HG03139 (cell line): ENCODE data around the gene CPLX3.
A peak's percentile ranks its signal among the peaks of the same experiment; 100 is the strongest.

ENCODE experiments used
- ATAC-seq: cut with Tn5 transposase; IDR thresholded peaks from one replicate; pipeline ENCODE4 v1.9.1; 2021; ENCODE audit not compliant: unreplicated experiment

CPLX3 gene

DNA sequence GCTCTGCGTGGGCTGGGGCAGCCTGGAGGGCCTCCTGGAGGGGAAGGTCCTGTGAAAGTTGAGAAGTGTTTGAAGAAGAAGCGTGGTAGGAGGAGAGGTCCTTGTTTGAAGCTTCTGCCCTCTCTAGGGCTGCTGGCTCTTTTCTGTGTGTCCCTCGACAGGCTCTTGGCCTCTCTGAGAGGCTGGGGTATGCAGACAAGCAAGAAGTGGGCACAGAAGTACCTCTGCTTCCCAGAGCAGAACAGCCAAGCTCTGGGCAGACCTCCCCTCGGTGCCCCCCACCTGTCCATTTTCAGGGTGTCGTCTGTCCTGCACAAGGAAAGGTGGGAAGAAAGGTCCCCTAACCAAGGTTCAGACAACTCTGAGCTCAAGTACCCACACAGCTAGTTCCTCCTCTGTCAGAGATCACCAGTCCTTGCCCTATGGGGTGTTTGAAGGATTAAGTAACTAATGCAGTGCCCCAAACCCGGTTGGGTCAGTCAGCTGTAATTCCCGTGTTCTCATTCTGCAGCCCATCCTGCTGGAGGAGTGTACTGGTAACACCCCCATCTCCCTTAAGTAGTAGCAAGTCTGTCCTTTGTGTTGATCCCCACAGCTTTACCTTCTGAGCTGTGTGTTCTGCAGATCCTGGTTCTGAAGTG lies 38.3 kb upstream of the CPLX3 start:
- ATAC-seq = peak; percentile 1

DNA sequence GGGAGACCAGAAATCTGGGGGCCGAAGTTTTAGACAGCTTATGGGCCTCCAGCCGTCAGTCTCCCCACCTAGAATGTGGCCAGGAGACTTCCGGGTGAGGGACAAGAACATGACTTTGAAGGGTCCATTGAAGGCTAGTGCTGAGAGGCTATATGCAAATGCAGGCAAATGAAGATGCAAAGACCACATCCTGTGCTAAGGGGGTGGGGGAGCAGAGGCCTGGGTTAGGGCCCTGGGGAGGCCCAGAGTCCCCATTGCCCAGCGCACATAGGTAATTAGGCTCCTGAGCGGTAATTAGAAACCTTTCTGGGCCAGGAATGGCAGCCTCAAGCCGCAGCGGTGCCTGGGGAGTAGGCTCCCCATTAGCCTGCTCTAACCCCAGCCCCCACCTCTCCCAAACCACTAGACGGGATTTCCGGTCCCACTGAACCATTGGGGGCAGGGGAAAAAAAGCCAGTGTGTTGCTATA lies 37.7 kb upstream of the CPLX3 start:
- ATAC-seq = peak; percentile 30

DNA sequence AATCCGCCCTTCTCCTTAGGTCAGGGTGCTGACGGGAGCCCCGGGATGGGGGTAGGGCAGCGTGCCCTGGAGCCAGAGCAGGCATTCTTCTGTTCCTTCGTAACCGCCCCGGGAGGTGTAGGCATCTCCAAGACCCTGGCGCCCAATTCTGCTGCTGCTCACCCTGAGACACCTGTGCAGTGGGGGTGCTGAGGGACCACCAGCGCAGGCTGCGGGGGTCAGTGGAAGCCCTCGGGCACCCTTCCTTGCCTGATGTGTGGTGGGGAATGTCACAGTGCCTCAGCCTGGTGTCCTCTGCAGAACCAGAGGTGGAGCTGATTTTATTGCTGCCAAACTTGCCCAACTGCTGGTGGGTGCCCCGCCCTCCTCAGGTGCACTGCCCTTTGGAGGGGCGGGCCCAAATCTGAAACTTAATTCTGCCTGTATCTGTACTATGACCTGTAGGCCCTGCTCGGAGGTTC lies 37.2 kb upstream of the CPLX3 start:
- ATAC-seq = no peak

DNA sequence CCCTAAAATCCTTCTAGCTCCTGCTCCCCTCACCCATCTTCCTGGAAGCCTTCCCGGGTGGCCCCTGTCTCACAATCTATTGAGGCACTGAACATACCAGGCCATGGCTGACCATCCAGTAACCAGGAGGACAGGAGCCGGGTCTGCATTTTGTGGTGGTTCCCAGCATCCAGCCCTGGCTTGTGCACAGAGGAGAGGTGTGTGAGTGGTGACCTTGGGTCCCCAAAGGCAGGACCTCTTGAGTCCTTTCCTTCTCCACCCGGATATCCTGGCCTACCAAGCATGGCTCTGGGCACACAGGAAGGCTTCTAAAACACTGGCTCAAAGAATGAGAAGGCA lies 36.7 kb upstream of the CPLX3 start:
- ATAC-seq = no peak

DNA sequence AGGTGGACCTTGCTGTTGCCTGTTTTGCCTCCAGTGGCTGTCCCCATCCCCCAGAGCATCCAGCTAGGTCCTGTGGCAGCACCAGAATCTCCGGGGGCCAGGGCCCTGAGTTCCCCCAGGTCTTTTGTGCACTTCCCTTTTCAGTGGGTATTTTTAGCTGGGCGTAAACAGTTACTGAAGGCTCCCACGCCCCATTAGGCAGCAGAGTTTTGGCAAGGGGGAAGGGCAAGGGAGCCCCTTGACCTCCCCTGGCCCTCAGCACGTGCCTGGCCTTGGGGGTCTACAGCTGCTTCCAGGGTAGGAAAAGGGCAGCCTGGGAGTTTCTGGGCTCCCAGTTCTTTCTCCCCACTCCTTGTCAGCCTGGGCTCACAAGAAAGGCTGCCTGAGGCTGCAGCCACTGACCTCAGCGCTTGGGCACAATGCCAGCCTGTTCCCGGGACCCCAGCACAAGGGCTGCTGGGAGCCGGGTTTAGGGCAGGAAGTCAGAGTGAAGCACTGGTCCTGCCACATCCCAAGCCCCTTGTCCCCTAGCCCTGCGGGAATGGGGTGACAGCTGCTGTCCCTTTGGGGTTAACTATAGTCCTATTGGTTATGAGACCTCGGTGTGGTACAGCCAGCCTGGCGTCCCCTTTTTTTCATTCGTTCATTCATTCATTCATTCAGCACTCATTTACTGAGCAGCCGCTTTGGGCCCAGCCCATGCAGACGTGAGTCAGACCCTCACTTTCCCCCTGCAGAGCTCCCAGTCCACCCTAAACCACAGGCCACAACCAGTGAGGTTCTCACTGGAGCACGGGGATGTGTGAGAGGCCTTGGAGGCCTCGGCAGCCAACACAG lies 36.1 kb upstream of the CPLX3 start:
- ATAC-seq = no peak

DNA sequence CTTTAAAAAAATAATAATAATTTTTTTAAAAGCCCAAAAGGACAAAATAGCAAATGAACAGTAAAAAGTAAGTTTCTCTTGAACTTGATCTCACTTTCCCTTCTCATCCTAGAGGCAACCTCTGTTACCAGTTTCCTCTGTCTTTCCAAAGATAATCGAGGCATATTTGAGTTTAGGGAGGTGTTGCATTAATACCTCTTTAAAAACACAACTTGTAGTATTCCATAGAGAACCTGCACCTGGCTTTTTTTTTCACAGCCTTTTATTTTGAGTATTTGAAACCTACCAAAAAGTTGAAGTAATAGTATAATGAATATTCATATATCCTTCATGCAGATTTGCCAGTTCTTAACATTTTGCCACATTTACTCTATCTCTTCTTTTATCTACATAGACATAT lies 35.4 kb upstream of the CPLX3 start:
- ATAC-seq = no peak

DNA sequence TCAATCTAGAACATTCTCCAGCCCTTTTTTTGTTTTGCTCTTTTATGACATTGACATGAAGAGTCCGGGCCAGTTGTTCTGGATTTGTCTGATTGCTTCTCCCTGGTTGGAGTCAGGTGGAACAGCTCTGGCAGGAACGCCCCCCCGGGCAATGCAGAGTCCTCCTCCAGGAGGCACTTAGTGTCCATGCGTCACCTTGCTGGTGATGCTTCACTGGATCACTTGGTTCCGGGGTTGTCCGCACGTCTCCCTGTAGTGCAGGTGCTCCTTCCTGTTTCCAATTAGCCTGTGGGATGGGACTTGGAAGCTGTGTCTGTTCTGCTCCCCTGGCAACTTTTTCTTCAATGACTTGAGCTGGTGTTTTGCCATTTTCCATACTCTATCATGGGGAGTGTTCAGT lies 34.8 kb upstream of the CPLX3 start:
- ATAC-seq = no peak

DNA sequence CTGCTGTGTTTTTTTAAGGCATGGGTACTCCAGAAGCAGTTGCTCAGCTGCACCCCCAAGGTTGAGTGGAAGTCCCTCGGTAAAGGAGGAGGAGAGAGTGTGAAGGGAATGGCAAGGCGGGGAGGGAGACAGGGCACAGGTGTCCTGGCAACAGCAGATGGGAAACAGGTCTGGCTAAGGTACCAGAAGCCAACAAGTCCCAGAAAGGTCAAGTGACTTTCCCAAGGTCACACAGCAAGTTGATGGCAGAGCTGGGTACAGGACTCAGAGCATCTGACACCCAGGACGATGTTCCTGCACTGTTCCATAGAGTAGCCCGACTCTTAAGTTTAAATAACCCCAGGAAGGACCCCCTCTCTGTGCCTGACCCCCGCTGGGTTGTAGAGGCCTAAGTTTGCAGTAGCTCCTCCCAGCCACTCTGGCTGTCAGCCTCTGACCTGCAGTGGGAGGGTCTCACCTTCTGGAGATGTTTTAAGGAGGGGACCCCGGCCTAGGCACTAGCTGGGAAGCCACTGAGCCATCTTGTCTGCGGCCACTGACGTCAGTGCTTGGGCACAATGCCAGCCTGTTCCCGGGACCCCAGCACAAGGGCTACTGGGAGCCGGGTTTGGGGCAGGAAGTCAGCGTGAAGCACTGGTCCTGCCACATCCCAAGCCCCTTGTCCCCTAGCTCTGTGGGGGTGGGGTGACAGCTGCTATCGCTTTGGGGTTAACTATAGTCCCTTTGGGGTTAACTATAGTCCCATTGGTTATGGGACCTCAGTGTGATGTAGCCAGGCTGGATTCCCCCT lies 34.0 kb upstream of the CPLX3 start:
- no peak for ATAC-seq

DNA sequence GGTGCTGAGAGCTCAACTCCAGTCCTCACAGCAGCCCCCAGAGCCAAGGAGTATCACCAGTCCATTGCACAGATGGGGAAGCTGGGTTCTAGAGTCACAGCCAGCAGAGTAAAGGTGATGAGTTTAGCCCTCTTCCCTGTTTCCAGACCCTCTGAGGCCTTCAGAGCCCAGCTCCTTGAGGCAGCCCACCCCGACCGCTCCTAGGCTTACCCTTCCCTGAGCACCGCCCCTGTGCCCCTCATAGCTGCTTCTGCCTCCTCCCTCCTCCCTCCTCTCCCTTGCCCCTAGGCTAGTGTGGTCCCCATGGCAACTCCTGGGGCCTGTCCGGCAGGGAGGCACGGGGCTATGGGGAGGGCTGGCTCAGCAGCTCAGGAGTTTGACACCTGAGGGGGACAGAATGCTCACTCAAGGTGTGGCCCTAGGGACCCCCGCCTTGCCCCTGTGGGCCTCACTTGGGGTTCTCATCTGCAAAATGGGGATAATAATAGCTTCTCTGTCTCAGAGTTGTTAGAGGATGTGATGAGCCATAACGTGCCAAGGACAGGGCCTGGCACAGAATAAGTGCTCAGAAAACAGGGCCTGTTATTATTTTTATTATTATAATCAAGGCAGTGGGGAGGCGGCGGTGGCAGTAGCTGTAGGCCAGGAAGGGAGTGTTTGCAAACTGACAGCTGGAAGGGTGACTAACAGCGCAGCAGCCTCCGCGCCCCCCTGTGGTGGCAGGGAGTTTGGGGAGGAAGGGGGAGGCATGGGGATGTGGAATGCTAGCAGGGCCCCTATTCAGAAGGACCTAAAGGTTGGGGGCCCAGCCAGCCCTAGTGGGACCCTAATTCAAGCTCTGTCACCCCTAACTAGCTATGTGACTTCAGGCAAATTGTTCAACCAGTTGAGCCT lies 33.0 kb upstream of the CPLX3 start:
- ATAC-seq = no peak

DNA sequence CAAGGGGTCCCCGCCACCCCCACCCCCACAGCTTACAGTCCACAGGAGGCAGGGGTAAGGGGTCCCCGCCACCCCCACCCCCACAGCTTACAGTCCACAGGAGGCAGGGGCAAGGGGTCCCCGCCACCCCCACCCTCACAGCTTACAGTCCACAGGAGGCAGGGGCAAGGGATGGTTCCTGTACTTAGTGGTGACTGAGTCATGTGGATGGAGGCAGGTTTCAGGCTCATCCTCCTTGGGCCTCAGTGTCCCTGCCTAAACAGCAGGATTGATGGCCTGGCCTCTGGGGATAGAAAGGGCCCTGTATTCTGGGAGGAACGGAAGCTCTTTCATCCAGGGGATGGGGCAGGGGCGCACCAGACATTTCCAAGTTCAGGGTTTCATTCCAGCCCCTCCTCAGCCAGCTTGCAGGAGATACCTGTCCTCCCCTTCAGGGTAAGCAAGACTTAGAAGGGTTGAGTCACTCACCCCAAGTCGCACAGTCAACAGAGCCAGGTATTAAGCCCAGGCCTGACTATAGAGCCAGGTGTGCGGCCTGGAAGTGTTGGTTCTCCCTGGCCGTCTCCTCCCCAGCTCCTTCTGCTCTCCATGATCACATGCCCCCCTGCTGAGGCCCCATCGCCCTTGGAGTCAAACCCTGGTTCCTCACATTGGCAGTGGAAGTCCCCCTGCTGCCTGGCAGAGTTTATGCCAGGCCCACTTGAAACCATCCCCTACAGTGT lies 32.0 kb upstream of the CPLX3 start:
- ATAC-seq = no peak

DNA sequence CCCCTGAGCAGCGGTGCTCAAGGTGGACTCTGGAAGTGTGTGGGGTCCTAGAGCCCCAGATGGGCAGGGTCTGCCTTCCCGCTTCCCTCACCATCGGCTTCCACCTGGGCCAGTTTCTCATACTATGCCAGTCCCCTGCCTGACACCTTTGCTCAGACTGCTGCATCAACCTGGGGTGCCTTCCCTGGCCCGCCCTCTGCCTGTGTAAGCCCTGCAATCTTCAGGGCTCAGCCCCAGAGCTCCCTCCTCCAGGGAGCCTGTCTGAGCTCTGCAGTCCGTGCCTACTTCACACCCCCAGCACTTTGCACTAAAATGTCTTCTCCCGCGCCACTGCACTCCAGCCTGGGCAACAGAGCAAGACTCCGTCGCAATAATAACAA lies 31.5 kb upstream of the CPLX3 start:
- ATAC-seq = no peak

DNA sequence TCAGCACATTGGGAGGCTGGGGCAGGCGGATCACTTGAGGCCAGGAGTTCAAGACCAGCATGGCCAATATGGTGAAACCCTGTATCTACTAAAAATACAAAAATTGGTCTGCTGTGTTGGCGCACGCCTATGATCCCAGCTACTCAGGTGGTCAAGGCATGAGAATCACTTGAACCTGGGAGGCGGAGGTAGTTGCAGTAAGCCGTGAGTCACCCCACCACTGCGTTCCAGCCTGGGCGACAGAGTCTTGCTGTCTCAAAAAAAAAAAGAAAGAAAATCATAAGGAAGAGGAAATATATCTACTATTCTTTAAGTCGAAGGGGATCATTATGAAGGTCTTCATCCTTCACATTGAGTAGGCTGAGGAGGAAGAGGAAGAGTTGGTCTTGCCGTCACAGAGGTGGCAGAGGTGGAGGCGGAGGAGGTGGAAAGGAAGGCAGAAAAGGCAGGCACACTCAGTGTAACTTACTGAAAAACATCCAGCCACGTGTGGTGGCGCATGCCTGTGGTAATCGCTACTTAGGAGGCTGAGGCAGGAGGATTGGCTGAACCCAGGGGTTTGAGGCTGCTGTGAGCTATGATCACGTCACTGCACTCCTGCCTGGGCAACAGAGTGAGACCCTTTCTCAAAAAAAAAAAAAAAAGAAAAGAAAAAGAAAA lies 30.3 kb upstream of the CPLX3 start:
- no peak for ATAC-seq

DNA sequence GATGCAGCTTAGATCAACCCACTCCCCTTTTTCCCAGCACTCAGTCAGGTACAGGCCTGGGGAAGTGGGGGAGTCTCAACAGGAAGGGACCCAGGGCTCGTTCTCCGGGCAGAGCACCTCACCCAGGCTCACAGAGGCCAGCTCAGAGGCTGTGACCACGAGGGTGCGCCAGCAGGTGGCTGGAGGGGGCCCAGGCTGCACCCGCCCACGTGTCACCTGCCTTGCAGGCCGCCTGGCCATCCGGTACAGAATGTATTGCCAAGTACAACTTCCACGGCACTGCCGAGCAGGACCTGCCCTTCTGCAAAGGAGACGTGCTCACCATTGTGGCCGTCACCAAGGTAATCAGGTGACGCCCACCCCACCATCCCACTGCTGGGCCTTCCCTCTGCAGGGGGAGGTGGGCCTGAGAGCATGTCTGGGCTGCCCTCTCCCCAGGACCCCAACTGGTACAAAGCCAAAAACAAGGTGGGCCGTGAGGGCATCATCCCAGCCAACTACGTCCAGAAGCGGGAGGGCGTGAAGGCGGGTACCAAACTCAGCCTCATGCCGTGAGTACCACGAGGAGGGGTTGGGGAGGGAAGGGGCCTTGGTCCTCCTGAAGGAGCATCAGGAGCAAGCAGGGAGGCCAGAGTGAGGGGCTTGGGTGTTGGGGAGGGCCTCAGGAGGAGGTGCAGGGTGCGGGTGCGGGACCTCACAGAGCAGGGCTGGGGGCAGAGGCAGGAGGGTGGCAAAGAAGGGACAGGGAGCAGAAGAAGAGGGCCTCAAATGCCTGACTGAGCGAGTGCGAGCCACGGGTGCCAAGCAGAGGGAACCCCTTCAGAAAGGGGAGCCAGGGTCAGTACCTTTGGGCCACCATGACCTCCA lies 27.8 kb upstream of the CPLX3 start:
- ATAC-seq = no peak

DNA sequence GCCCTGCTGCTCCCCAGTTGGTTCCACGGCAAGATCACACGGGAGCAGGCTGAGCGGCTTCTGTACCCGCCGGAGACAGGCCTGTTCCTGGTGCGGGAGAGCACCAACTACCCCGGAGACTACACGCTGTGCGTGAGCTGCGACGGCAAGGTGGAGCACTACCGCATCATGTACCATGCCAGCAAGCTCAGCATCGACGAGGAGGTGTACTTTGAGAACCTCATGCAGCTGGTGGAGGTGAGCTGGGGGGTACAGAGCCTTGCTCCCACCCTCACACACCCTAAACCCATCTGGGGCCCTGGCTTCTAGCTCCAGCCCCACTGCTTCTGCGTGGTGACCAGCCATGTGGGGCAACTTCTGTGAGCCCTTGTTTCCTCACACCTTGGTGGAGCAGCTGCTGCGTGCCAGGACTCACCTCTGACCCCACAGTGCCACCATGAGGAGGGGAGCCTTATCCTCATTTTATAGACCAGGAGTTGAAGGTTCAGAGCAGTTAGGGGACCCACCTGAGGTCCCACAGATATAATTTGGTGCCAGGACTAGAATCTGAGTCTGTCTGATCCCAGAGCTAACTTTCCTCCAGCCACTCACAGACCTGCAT lies 27.1 kb upstream of the CPLX3 start:
- no peak for ATAC-seq

DNA sequence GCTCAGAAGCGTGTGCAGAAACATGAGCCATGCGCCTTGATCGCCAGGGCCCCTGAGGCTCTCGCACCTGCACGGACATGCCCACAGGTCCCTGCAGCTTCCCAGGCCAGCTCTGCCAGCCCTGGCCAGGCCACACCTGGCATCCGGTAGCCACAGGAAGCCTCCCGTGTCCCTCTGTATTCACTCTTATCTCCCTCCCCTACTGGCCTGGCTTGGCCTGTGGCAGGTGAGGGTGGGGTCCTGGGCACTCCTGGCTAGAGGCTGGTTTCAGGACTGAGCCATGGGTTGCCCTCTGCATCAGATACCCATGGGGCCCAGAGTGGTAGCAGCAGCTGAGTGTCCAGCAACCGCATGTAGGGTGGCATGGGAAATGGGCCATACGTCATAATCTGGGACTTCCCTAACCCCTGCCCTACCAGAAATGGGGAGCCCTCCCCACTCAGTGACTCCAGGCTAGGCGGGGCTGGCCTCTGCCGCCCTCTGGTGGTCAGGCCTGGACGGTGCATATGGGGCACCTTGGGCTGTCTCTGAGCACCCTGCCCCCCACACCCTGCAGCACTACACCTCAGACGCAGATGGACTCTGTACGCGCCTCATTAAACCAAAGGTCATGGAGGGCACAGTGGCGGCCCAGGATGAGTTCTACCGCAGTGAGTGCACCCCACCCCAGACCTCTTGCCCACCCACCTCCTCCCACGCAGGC lies 26.4 kb upstream of the CPLX3 start:
- no peak for ATAC-seq

DNA sequence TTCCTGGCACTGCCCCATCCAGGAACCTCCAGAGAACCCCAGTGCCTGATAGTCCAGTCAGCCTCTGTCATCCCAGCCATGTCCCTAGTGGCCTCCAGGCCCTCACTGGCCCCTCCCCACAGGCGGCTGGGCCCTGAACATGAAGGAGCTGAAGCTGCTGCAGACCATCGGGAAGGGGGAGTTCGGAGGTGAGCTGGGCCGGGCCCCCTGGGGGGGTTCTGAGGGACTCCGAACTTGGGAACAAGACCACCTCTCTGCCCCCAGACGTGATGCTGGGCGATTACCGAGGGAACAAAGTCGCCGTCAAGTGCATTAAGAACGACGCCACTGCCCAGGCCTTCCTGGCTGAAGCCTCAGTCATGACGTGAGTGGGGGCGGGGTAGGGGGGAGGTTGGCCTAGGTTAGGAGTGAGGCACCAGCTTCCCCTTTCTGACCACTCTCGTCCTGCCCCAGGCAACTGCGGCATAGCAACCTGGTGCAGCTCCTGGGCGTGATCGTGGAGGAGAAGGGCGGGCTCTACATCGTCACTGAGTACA lies 25.8 kb upstream of the CPLX3 start:
- no peak for ATAC-seq

DNA sequence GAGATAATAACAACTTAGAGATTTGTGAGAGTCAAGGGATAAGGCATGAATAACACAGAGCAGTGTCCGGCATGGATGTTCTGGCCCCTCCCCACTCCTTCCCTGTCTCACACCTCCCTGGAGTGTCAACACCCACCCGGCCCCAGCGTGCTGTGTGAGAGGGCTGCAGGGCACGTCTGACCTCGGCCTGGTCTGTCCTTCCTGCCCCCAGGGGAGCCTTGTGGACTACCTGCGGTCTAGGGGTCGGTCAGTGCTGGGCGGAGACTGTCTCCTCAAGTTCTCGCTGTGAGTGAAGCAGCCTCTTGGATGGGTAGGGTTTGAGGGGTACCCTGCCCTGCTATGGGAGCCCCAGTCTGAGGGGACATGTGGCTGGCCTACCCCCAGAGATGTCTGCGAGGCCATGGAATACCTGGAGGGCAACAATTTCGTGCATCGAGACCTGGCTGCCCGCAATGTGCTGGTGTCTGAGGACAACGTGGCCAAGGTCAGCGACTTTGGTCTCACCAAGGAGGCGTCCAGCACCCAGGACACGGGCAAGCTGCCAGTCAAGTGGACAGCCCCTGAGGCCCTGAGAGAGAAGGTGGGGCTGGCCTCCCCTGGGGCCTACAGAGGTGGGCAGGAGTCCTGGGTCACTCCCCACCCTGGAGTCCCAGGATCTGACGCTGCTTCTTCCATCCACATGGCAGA lies 25.0 kb upstream of the CPLX3 start:
- no peak for ATAC-seq
